ENCODE data around the gene OR5K4. TPM values are rescaled to one million over a fixed set of nuclear protein-coding genes. Genes with fewer than 3 reads are reported as not detected.

The OR5K4 gene
- polyA plus RNA-seq, 1 of the 3 experiments (the other 2 are of a cell fraction): not detected

GRCh38 chr3:98359993-98360675 lies 6.5 kb downstream of the OR5K4 start:
- DNase-seq: no peak
- ChIA-PET CTCF (no interaction called here), POLR2A (no interaction called here)
- H3K4me2 ChIP-seq: no peak overlapping the region
- H3K79me2 ChIP-seq (ENCODE audit: insufficient read depth): no peaks in the 10 kb centered on the region
- H3K9me3 ChIP-seq: 0 out of 2 replicates have a peak, but pooled peaks cover 7% of the 10 kb centered on the region
- H3F3A ChIP-seq (replicated peaks; ENCODE audit: insufficient read depth): no peaks in the 10 kb centered on the region
- no peak overlapping the region for H3K4me3 ChIP-seq (ENCODE audit: low read depth in 2 of 2, low read length in 1 of 2)
- H3K9ac ChIP-seq: no peak overlapping the region
- no peak overlapping the region for H2AFZ ChIP-seq (ENCODE audit: low read depth)
- H4K20me1 ChIP-seq (ENCODE audit: insufficient read depth): no peaks in the 10 kb centered on the region
- H3K36me3 ChIP-seq (replicated peaks in 1 of 2; ENCODE audit: control insufficient read depth in 1 of 2, insufficient read depth in 2 of 2, low read length in 1 of 2): no peaks in the 10 kb centered on the region
- H3K9me2 ChIP-seq: no peaks in the 10 kb centered on the region
- H3K4me1 ChIP-seq (ENCODE audit: control insufficient read depth in 1 of 2, insufficient read depth in 2 of 2, low read depth in 1 of 2, low read length in 1 of 2): no peaks in the 10 kb centered on the region
- no peaks in the 10 kb centered on the region for H3K27me3 ChIP-seq (ENCODE audit: insufficient read depth)
- no peak overlapping the region for H3K27ac ChIP-seq (ENCODE audit: low read depth in 2 of 2, low read length in 1 of 2)
- TF ChIP-seq JUND (IDR thresholded peaks at IDR 0.05): no peak
- TF ChIP-seq SIN3A (IDR thresholded peaks at IDR 0.05; ENCODE audit: borderline replicate concordance, low read depth, low read length): no peak
- TF ChIP-seq RAD21 (IDR thresholded peaks at IDR 0.05; ENCODE audit: low read length): no peak
- no peak for TF ChIP-seq CTCF (IDR thresholded peaks at IDR 0.05)
- TF ChIP-seq MXI1 (IDR thresholded peaks at IDR 0.05; ENCODE audit: low read depth, low read length): no peak
- no peak for TF ChIP-seq RXRA (IDR thresholded peaks at IDR 0.05; ENCODE audit: borderline replicate concordance, low read depth)
- TF ChIP-seq TCF12 (IDR thresholded peaks at IDR 0.05): no peak
- TF ChIP-seq FOXM1 (IDR thresholded peaks at IDR 0.05; ENCODE audit: low read depth): no peak
- TF ChIP-seq CHD2 (IDR thresholded peaks at IDR 0.05; ENCODE audit: low read length, partially characterized antibody): no peak
- no peak for TF ChIP-seq FOXJ3 (CRISPR knock-in tag; IDR thresholded peaks at IDR 0.05)
- TF ChIP-seq GABPA (IDR thresholded peaks at IDR 0.05; ENCODE audit: low read depth): no peak
- WGBS (ENCODE audit: low lambda C conversion rate): 0% methylated on average over 1 of the region's 1 CpG

GRCh38 chr3:98360681-98361080 lies 7.0 kb downstream of the OR5K4 start:
- Histone ChIP-seq H3K9me2 (no peaks in the 10 kb centered on the region), H3K79me2 (ENCODE audit: insufficient read depth) (no peaks in the 10 kb centered on the region), H3K27ac (ENCODE audit: low read depth in 2 of 2, low read length in 1 of 2) (no peak overlapping the region), H2AFZ (ENCODE audit: low read depth) (no peak overlapping the region), H3K4me1 (ENCODE audit: control insufficient read depth in 1 of 2, insufficient read depth in 2 of 2, low read depth in 1 of 2, low read length in 1 of 2) (no peaks in the 10 kb centered on the region), H3K4me3 (ENCODE audit: low read depth in 2 of 2, low read length in 1 of 2) (no peak overlapping the region), H3K4me2 (no peak overlapping the region), H4K20me1 (ENCODE audit: insufficient read depth) (no peaks in the 10 kb centered on the region), H3K27me3 (ENCODE audit: insufficient read depth) (no peaks in the 10 kb centered on the region), H3F3A (replicated peaks; ENCODE audit: insufficient read depth) (no peaks in the 10 kb centered on the region), H3K9me3 (0 out of 2 replicates have a peak, but pooled peaks cover 7% of the 10 kb centered on the region), H3K9ac (no peak overlapping the region), H3K36me3 (replicated peaks in 1 of 2; ENCODE audit: control insufficient read depth in 1 of 2, insufficient read depth in 2 of 2, low read length in 1 of 2) (no peaks in the 10 kb centered on the region)
- POLR2A ChIA-PET: no interaction called here
- TF ChIP-seq TAF1 (IDR thresholded peaks at IDR 0.05; ENCODE audit: borderline replicate concordance, low read depth, low read length) (no peak), GABPA (IDR thresholded peaks at IDR 0.05; ENCODE audit: low read depth) (no peak), TCF12 (IDR thresholded peaks at IDR 0.05) (no peak), EZH2phosphoT487 (IDR thresholded peaks at IDR 0.05; ENCODE audit: borderline replicate concordance, low read depth) (no peak), MAX (IDR thresholded peaks at IDR 0.05; ENCODE audit: low read depth) (no peak), USF1 (IDR thresholded peaks at IDR 0.05; ENCODE audit: borderline replicate concordance, low read depth) (no peak), SMC3 (IDR thresholded peaks at IDR 0.05; ENCODE audit: low read depth, low read length) (no peak), GATA2 (CRISPR knock-in tag; IDR thresholded peaks at IDR 0.05) (no peak), ELF1 (IDR thresholded peaks at IDR 0.05) (no peak)
- no peak for DNase-seq
- CTCF ChIA-PET: no interaction called here
- WGBS (ENCODE audit: low lambda C conversion rate): 69% methylated on average over 3 of the region's 3 CpGs

All from SK-N-SH (cell line).